ENCODE results near the gene AMFR.
"Not testable (repeated sequence)": the region's sequence is repeated elsewhere in the genome, so short reads cannot be mapped to it uniquely, and the experiment has no call there.

The AMFR gene

GRCh38 chr16:56387396-56387795, 37.9 kb downstream of the AMFR start:
- DNase-seq = no peak

DNA sequence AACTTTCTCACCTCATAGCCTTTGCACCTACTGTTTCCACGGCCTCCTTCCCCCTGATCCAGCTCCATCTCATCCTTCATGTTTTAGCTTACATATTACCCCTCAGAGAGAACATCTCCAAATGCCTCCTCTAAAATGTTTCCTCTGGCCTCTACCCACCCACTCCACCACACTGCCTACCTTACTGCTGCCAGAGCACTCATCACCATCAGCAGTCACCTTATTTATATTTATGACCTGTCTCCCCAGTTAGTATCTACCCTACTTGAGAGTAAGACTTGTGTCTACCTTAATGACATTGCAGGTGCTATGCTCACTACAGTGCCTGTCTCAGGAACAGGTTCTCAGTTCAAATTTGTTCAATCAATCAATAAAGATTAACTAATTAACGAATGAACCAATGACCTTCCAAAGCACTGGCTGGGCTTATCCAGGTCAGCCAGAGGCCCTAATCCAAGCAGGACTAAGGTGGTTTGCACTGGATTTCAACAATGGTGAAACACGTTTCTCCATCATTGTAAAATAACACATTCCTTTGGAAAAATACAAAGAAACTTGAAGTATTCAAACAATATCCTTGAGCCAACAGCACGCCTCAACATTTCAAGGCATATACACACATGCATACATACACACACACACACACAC, 41.1 kb downstream of the AMFR start:
- DNase-seq = no peak

DNA sequence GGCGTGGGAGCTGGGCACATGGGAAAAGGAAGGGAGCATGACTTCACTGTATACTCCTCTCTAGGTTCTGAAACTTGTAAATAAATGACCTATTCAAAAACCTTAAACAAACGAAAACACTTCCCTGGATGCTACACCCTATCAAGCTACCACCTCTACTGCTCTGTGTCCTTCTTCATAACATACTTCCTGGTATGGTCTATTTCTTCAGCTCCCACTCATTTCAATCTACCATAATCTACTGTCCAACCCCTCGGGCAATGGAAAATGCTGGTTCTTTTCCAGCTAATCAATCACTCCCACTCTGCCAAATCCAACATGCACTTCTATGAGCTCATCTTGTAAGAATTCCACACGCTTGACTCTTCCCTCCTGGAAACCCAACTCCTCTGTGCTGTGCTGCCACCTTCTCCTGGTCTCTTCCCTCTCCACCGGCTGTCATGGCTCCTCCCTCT, 42.4 kb downstream of the AMFR start:
- no peak for DNase-seq

GRCh38 chr16:56382459-56382858, 42.9 kb downstream of the AMFR start:
- no peak for DNase-seq

GRCh38 chr16:56380778-56381485, 44.4 kb downstream of the AMFR start:
- DNase-seq = not testable (repeated sequence)

DNA sequence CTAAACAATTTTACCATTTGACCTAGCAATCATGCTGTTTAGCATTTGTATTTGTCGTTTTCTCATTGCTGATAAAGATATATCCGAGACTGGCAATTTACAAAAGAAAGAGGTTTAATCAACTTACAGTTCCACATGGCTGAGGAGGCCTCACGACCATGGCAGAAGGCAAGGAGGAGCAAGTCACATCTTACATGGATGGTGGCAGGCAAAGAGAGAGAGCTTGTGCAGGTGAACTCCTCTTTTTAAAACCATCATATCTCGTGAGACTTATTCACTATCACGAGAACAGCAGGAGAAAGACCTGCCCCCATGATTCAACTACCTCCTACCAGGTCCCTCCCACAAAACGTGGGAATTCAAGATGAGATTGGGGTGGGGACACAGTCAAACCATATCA, 46.3 kb downstream of the AMFR start:
- not testable (repeated sequence) for DNase-seq

GRCh38 chr16:56375792-56376191, 49.6 kb downstream of the AMFR start:
- not testable (repeated sequence) for DNase-seq

- no peak for DNase-seq
These were observed 52.3 kb downstream of the AMFR start for GRCh38 chr16:56373003-56373402.

- DNase-seq = no peak
These were observed 53.2 kb downstream of the AMFR start for GRCh38 chr16:56372013-56372634.

GRCh38 chr16:56371660-56371937, 53.7 kb downstream of the AMFR start:
- no peak for DNase-seq

- no peak for DNase-seq
These were observed 54.3 kb downstream of the AMFR start for GRCh38 chr16:56370875-56371659.

- no peak for DNase-seq
These were observed 55.0 kb downstream of the AMFR start for GRCh38 chr16:56370185-56370874.

GRCh38 chr16:56369202-56369601, 56.1 kb downstream of the AMFR start:
- DNase-seq = no peak

DNA sequence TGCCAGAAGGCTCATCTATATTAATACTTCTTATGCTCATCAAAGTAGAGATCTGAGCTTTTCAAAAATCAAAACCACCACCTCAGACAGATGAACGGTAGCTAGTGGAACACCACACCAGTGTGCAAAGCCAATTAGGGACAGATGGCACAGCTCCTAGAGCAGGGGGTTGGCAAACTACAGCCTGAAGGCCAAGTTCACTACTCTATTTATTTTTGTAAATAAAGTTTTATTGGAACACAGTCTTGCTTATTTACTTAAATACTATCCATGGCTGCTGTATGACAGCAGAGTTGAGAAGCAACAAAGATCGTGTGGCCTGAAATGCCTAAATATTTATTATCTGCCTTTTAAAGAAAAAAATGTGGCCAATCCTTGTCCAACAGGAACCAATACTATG, 56.8 kb downstream of the AMFR start:
- DNase-seq = no peak

DNA sequence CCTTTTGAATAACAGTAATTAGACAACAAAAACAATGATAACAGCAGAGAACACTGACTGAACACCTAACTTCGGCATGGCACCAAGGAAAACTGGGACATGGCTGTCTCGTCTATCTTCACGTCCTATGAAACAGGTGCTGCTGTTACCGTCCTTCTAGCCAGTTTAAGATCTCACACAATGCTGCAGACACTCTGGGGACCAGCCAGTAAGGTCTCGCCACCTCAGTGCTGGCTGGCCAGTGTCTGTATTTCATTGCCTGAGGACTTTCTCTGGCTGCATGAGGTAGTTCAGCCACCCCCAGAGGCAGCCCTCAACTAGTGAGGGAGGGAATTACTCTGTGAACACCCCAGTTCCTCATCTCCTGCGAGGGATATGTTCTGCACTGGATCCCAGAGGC, 57.6 kb downstream of the AMFR start:
- DNase-seq = no peak

GRCh38 chr16:56366945-56367344, 58.4 kb downstream of the AMFR start:
- DNase-seq = no peak

- DNase-seq = no peak
These were observed 59.8 kb downstream of the AMFR start for GRCh38 chr16:56365552-56365951.

DNA sequence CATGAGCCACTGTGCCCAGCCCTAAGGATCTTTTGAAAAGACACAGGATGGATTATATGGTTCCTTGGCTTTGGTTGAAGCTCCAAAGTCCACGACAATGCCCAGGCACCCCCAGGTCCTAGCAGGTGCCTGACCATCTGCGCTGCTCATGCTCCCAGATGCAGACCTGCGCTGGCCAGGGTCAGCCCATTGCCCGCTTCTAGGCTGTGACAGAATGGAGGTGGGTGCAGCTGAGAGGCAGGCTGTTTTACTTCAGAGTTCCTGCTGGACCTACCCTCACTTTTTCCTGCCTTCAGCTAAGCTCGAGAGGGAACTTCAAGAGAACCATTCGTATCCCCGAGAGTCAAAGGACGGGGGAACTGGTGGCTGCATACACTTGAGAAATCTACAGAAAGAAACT, 60.5 kb downstream of the AMFR start:
- no peak for DNase-seq

GRCh38 chr16:56363781-56364565, 61.4 kb downstream of the AMFR start:
- no peak for DNase-seq

- no peak for DNase-seq
These were observed 62.1 kb downstream of the AMFR start for GRCh38 chr16:56363181-56363716.

DNA sequence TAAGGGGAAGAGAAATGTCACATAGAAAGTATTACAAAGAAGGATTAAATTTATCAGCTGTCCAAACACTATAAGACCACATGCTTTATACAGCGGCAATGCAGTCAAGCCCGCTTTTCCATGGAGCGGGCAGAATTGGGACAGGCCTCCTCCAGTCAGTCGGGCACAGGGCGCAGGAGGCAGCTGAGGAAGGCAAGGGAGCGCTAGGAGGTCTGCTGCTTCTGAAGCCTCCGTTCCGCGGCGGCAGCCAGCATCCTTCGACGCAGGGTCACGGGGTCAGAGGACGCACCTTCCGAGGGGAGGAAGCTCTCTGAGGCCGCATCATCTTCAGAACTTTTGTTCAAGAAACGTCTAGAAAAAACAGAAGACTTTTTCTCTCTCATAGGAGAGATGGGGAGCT, 62.6 kb downstream of the AMFR start:
- DNase-seq = no peak
